Measurements from ENCODE around the gene KLHL15. TPM values are rescaled to one million over a fixed set of nuclear protein-coding genes. Genes with fewer than 3 reads are reported as not detected.

Gene KLHL15
- total RNA-seq, 1 donor from 2014 or later = 3.4 TPM

DNA sequence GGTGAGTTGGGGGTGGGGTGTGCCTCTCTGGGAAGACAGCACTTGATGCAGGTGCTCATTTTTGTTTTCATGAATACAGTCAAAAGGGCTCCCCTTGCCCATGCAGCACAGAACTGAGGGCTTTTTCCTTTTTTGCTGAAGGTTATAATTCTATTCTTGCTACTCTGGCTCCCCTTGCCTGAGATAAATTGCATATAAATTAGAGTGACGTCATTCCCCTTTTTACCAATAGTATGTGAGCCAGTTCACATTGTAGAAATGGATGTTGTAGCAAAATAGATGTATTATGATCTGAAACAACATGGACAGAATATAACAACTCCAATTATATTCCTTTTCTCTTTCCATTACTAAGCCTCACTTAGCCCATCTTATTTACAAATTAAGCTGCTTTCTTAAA, 90.8 kb downstream of the KLHL15 start:
- TF ChIP-seq, protein P1, sequence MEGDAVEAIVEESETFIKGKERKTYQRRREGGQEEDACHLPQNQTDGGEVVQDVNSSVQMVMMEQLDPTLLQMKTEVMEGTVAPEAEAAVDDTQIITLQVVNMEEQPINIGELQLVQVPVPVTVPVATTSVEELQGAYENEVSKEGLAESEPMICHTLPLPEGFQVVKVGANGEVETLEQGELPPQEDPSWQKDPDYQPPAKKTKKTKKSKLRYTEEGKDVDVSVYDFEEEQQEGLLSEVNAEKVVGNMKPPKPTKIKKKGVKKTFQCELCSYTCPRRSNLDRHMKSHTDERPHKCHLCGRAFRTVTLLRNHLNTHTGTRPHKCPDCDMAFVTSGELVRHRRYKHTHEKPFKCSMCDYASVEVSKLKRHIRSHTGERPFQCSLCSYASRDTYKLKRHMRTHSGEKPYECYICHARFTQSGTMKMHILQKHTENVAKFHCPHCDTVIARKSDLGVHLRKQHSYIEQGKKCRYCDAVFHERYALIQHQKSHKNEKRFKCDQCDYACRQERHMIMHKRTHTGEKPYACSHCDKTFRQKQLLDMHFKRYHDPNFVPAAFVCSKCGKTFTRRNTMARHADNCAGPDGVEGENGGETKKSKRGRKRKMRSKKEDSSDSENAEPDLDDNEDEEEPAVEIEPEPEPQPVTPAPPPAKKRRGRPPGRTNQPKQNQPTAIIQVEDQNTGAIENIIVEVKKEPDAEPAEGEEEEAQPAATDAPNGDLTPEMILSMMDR (conservative IDR thresholded peaks at IDR 0.05; ENCODE audit: low read depth, low read length) = no peak
- no peak for DNase-seq (ENCODE audit: low read depth)
- no peak overlapping the region for H3K4me3 ChIP-seq (ENCODE audit: low read depth, low read length)

DNA sequence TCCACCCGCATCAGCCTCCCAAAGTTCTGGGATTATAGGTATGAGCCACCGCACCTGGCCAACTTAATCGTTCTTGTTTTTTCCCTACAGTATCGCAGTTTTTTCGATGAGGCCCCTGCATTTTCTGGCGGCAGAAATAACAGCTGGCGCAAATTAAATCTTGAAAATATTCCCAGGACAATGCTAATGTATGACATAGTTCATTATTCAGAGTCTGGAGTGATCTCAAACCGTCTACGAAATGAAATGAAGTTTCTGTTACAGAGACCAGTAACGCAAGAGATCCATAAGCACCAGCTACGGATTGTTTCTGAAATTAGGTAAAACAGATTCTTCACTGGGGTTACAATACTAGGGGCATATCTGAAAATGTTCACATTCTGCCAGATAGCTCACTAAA, 91.9 kb downstream of the KLHL15 start:
- H3K4me3 ChIP-seq (ENCODE audit: low read depth, low read length) = no peak overlapping the region
- DNase-seq (ENCODE audit: low read depth) = no peak
- TF ChIP-seq, protein P1 (conservative IDR thresholded peaks at IDR 0.05; ENCODE audit: low read depth, low read length) = no peak

Other genes with a start within 250 kb of the KLHL15 start
- 191 and 1,141 TPM in 2 replicates for gene SAT1, start 244.0 kb downstream of the KLHL15 start, total RNA-seq
- 18.6 and 40.8 TPM in 2 replicates for gene APOO, start 119.2 kb downstream of the KLHL15 start, total RNA-seq
- gene CXorf58, start 119.2 kb downstream of the KLHL15 start, total RNA-seq = not detected in 2 replicates
- gene EIF2S3, start 27.8 kb upstream of the KLHL15 start, total RNA-seq = 92.7 and 214 TPM in 2 replicates
- 10.8 and 25.1 TPM in 2 replicates for gene ZFX, start 122.5 kb upstream of the KLHL15 start, total RNA-seq

Measured in epithelial cell of proximal tubule (primary cell).